Upper lobe of left lung (tissue), 4 donors: Measurements from ENCODE around the gene UBAP1L.

ENCODE experiments used
- CTCF ChIP-seq, 6 experiments: fragments of 450-650 bp in 4 of 6; fragments of 200-600 bp in 2 of 6; sonication (generic) in 2 of 6; IDR thresholded peaks; one replicate each; pipeline ENCODE4 v1.5.1; 2016 to 2019; ENCODE audit warnings: antibody characterized with exemption in 6 of 6
- EP300 ChIP-seq, 4 donors: sonication (generic); formaldehyde crosslinking; IDR thresholded peaks; one replicate each; pipeline ENCODE4 v1.5.1; 2017; ENCODE audit warnings: antibody characterized with exemption in 4 of 4, control low read depth in 2 of 4
- POLR2A ChIP-seq, 4 donors: fragments of 450-650 bp; IDR thresholded peaks; one replicate each; pipeline ENCODE4 v1.5.1; 2016 to 2017; ENCODE audit warnings: antibody characterized with exemption in 4 of 4, mild to moderate bottlenecking in 2 of 4
- POLR2AphosphoS5 ChIP-seq, 2 donors: sonication (generic); formaldehyde crosslinking; IDR thresholded peaks; one replicate each; pipeline ENCODE4 v1.5.1; 2017; ENCODE audit warnings: antibody characterized with exemption in 2 of 2

- TF ChIP-seq EP300 (IDR thresholded peaks at IDR 0.05), result no peak
- TF ChIP-seq CTCF (IDR thresholded peaks at IDR 0.05), result no peak
- TF ChIP-seq POLR2A (IDR thresholded peaks at IDR 0.05), result no peak
- TF ChIP-seq POLR2AphosphoS5 (IDR thresholded peaks at IDR 0.05), result no peak
These were observed 8.9 kb downstream of the UBAP1L start for GRCh38 chr15:65106011-65106590.
